ENCODE measurements around the gene THSD7A. TPM values are rescaled to one million over a fixed set of nuclear protein-coding genes. Genes with fewer than 3 reads are reported as not detected.

Gene THSD7A
- total RNA-seq, 1 experiment from 2014 or later, result 0.68 TPM

DNA sequence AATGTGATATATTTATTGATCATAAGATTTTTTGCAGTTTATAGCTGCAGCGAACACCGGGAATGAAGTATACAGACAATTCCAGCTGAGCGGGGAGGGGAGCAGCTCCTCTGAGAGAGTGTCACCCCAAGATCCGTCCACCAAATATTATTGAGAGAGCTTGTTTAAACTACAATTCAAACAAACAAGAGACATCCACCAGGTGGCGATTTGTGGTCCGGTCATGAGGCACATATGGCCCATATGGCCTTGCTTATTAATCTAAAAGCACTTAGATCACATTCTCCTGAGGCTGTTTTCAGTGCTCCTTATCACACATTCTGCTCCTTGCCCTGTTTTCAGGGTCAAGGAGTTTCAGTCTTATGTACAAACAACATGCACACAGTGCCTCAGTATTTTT is 83.1 kb downstream of the THSD7A start:
- ATAC-seq (no peak; the same call in 1 of the 2 replicates), DNase-seq (ENCODE audit: low spot score) (no peak)
- ChIA-PET CTCF (interaction anchor here (0.6 to 1.7 kb wide), 8 partner anchors 9 to 321 kb away, joined by 3 to 6 read pairs (median 4); partner anchors contain the start of gene THSD7A), POLR2A (no interaction called here)
- no peak overlapping the region for H3K4me3 Mint-ChIP-seq
- H3K9me3 Mint-ChIP-seq, result no peaks in the 10 kb centered on the region; the same call in 1 of the 2 replicates
- H3K27me3 Mint-ChIP-seq (ENCODE audit: low read depth), result no peaks in the 10 kb centered on the region
- 0 out of 2 replicates have a peak, but pooled peaks cover 5% of the 10 kb centered on the region for H3K36me3 Mint-ChIP-seq
- no peaks in the 10 kb centered on the region for H3K4me1 Mint-ChIP-seq
- H3K27ac Mint-ChIP-seq, result no peak overlapping the region
- no peak for TF ChIP-seq SOX15 (CRISPR knock-in tag; IDR thresholded peaks at IDR 0.05)
- TF ChIP-seq, protein P1, sequence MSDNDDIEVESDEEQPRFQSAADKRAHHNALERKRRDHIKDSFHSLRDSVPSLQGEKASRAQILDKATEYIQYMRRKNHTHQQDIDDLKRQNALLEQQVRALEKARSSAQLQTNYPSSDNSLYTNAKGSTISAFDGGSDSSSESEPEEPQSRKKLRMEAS (CRISPR knock-in tag; IDR thresholded peaks at IDR 0.05), result no peak

GRCh38 chr7:11747715-11748485 is 84.1 kb downstream of the THSD7A start:
- POLR2A ChIA-PET, result no interaction called here
- TF ChIP-seq, protein P2, sequence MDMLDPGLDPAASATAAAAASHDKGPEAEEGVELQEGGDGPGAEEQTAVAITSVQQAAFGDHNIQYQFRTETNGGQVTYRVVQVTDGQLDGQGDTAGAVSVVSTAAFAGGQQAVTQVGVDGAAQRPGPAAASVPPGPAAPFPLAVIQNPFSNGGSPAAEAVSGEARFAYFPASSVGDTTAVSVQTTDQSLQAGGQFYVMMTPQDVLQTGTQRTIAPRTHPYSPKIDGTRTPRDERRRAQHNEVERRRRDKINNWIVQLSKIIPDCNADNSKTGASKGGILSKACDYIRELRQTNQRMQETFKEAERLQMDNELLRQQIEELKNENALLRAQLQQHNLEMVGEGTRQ (CRISPR knock-in tag; IDR thresholded peaks at IDR 0.05), result no peak
- TF ChIP-seq ZSCAN18 (CRISPR knock-in tag; IDR thresholded peaks at IDR 0.05) (no peak), ZBTB43 (CRISPR knock-in tag; IDR thresholded peaks at IDR 0.05) (no peak), ZNF512 (CRISPR knock-in tag; IDR thresholded peaks at IDR 0.05; ENCODE audit: borderline replicate concordance) (no peak), SMAD3 (CRISPR knock-in tag; IDR thresholded peaks at IDR 0.05; ENCODE audit: borderline replicate concordance) (no peak), TP53 (CRISPR knock-in tag; IDR thresholded peaks at IDR 0.05) (no peak), E2F1 (CRISPR knock-in tag; IDR thresholded peaks at IDR 0.05) (no peak), IRF2 (CRISPR knock-in tag; IDR thresholded peaks at IDR 0.05; ENCODE audit: borderline replicate concordance, low read depth) (no peak), HMGXB4 (CRISPR knock-in tag; IDR thresholded peaks at IDR 0.05) (no peak), ZNF219 (CRISPR knock-in tag; IDR thresholded peaks at IDR 0.05; ENCODE audit: borderline replicate concordance) (no peak)
- CTCF ChIA-PET, result no interaction called here
- DNase-seq (ENCODE audit: low spot score), result no peak
- Mint-ChIP-seq H3K27me3 (ENCODE audit: low read depth) (no peaks in the 10 kb centered on the region), H3K9me3 (no peaks in the 10 kb centered on the region; the same call in 1 of the 2 replicates), H3K4me1 (no peaks in the 10 kb centered on the region), H3K27ac (no peak overlapping the region), H3K4me3 (no peak overlapping the region), H3K36me3 (0 out of 2 replicates have a peak, but pooled peaks cover 5% of the 10 kb centered on the region)
- ATAC-seq, result no peak
